SW480 (cell line): ENCODE data around the gene UBE2L3.
"Not testable (repeated sequence)": the region's sequence is repeated elsewhere in the genome, so short reads cannot be mapped to it uniquely, and the experiment has no call there.

ENCODE experiments used
- DNase-seq: peaks from one replicate; pipeline ENCODE4 v3.0.0-alpha.2; 2016; ENCODE audit warnings: low spot score

Gene UBE2L3

GRCh38 chr22:21628386-21629254 is 61.1 kb downstream of the UBE2L3 start:
- peak; percentile 23 for DNase-seq

- DNase-seq, result peak; percentile 96
Measured at GRCh38 chr22:21629255-21630149, 62.0 kb downstream of the UBE2L3 start, which contains the start of gene YDJC. Gene YDJC (minus strand): TSS chr22:21630022. CDS start chr22:21630014, 8 bp downstream.

- no peak for DNase-seq
Measured at GRCh38 chr22:21631025-21631424, 63.5 kb downstream of the UBE2L3 start.

GRCh38 chr22:21632237-21632895 is 64.9 kb downstream of the UBE2L3 start, which contains the start of gene CCDC116:
Gene CCDC116 (plus strand): TSS chr22:21632760. CDS start chr22:21633182, 422 bp downstream.
- peak; percentile 59 for DNase-seq

GRCh38 chr22:21632931-21633330 is 65.4 kb downstream of the UBE2L3 start:
- no peak for DNase-seq

- DNase-seq, result no peak
Measured at GRCh38 chr22:21633481-21633880, 66.0 kb downstream of the UBE2L3 start.

GRCh38 chr22:21634081-21634480 is 66.6 kb downstream of the UBE2L3 start:
- no peak for DNase-seq

- no peak for DNase-seq
Measured at GRCh38 chr22:21634844-21635243, 67.3 kb downstream of the UBE2L3 start.

GRCh38 chr22:21635771-21636510 is 68.4 kb downstream of the UBE2L3 start:
- DNase-seq, result no peak

- DNase-seq, result no peak
Measured at GRCh38 chr22:21636629-21637218, 69.2 kb downstream of the UBE2L3 start.

GRCh38 chr22:21637450-21637849 is 69.9 kb downstream of the UBE2L3 start:
- not testable (repeated sequence) for DNase-seq

- no peak for DNase-seq
Measured at GRCh38 chr22:21639359-21639758, 71.8 kb downstream of the UBE2L3 start.

GRCh38 chr22:21640810-21641209 is 73.3 kb downstream of the UBE2L3 start:
- no peak for DNase-seq

GRCh38 chr22:21641417-21641788 is 73.9 kb downstream of the UBE2L3 start:
- DNase-seq, result peak; percentile 53

- peak; percentile 97 for DNase-seq
Measured at GRCh38 chr22:21641789-21642583, 74.5 kb downstream of the UBE2L3 start, which contains the start of gene SDF2L1. Gene SDF2L1 (plus strand): TSS chr22:21642302. CDS start chr22:21642337, 35 bp downstream.

- DNase-seq, result peak; percentile 73
Measured at GRCh38 chr22:21642584-21643448, 75.3 kb downstream of the UBE2L3 start.

- DNase-seq, result no peak
Measured at GRCh38 chr22:21643533-21644357, 76.2 kb downstream of the UBE2L3 start.

GRCh38 chr22:21645513-21645912 is 78.0 kb downstream of the UBE2L3 start:
- not testable (repeated sequence) for DNase-seq
